A549 (cell line): Measurements from ENCODE around the gene TMEM232. TPM values are rescaled to one million over a fixed set of nuclear protein-coding genes. Genes with fewer than 3 reads are reported as not detected.

Source experiments
- ATAC-seq, 2 experiments: fragments of 200-7000 bp in 1 of 2; fragments of >200 bp in 1 of 2; cut with Nextera tagmentation in 1 of 2; cut with Tn5 transposase in 1 of 2; 3 replicates each; pipeline versions ENCODE4 v1.8.0 to v1.9.1; 2018 to 2020; ENCODE audit warnings: mild to moderate bottlenecking in 1 of 2, moderate library complexity in 1 of 2
- CTCF ChIA-PET: fragments of 300-600 bp; sonication (Branson Sonifier 250); formaldehyde crosslinking; extraction: SDS; loops from one replicate; lab custom pipeline; 2021; ENCODE audit warnings: antibody characterized with exemption, inconsistent platforms; lab: Yijun Ruan, JAX
- POLR2A ChIA-PET: fragments of 350-600 bp; formaldehyde crosslinking; extraction: SDS; loops from one replicate; lab custom pipeline; 2021; ENCODE audit warnings: antibody characterized with exemption, inconsistent platforms; lab: Yijun Ruan, JAX
- DNase-seq, 2 experiments: peaks; one replicate each; pipeline versions ENCODE4 v3.0.0 to v3.0.0-alpha.2; 2011 to 2016; ENCODE audit warnings: low read depth in 1 of 2, low spot score in 1 of 2
- FAIRE-seq: peaks from 2 replicates; lab custom pipeline; 2011; peaks lifted over from hg19 to GRCh38; lab: Jason Lieb, UNC
- H3K27ac ChIP-seq, 2 experiments: fragments of >200 bp; sonication (Bioruptor Twin); formaldehyde crosslinking; 3 replicates each; pipeline ENCODE4 v1.5.1; 2016 to 2017
- H3K4me1 ChIP-seq: fragments of >200 bp; sonication (Bioruptor Twin); formaldehyde crosslinking; 3 replicates; pipeline ENCODE4 v1.6.1; 2016
- H3K4me2 ChIP-seq: fragments of >200 bp; sonication (Bioruptor Twin); formaldehyde crosslinking; 3 replicates; pipeline ENCODE4 v1.6.1; 2016
- H3K4me3 ChIP-seq: fragments of >200 bp; sonication (Bioruptor Twin); formaldehyde crosslinking; 3 replicates; pipeline ENCODE4 v1.5.1; 2016
- H3K9me3 ChIP-seq: fragments of >200 bp; sonication (Bioruptor Twin); formaldehyde crosslinking; 3 replicates; pipeline ENCODE4 v1.6.1; 2016
- BHLHE40 ChIP-seq: IDR thresholded peaks from 2 replicates; pipeline ENCODE4 v1.6.1; 2012; ENCODE audit warnings: low read depth, low read length, inconsistent platforms
- CBX2 ChIP-seq: fragments of 200-600 bp; sonication (generic); IDR thresholded peaks from 2 replicates; pipeline ENCODE4 v1.6.1; 2016; ENCODE audit warnings: low read depth, mild to moderate bottlenecking, borderline replicate concordance
- CEBPB ChIP-seq, 2 experiments: fragments of >200 bp in 1 of 2; sonication (Bioruptor Twin) in 1 of 2; formaldehyde crosslinking in 1 of 2; IDR thresholded peaks; 2 replicates each; pipeline ENCODE4 v1.6.1; 2012 to 2016
- CHD2 ChIP-seq: fragments of 150-350 bp; IDR thresholded peaks from 2 replicates; pipeline ENCODE4 v1.6.1; 2014; ENCODE audit warnings: low read length; ENCODE audit not compliant: partially characterized antibody
- EHF ChIP-seq: fragments of 250-450 bp; sonication (Bioruptor Pico); IDR thresholded peaks from 2 replicates; pipeline ENCODE4 v1.5.0; 2020; ENCODE audit warnings: mild to moderate bottlenecking
- EP300 ChIP-seq, 2 experiments: fragments of >200 bp; sonication (Bioruptor Twin); formaldehyde crosslinking; IDR thresholded peaks; 2 replicates in 1 of 2; 3 replicates in 1 of 2; pipeline ENCODE4 v1.6.1; 2016 to 2017
- ESRRA ChIP-seq: fragments of 150-350 bp; IDR thresholded peaks from 2 replicates; pipeline ENCODE4 v1.6.1; 2014; ENCODE audit warnings: mild to moderate bottlenecking, low read length, borderline replicate concordance
- FOSB ChIP-seq: fragments of 250-450 bp; sonication (Bioruptor Pico); IDR thresholded peaks from 2 replicates; pipeline ENCODE4 v1.5.0; 2020; ENCODE audit warnings: mild to moderate bottlenecking, moderate library complexity
- FOSL2 ChIP-seq, 2 experiments: fragments of 450-650 bp in 1 of 2; fragments of >200 bp in 1 of 2; sonication (Bioruptor Twin) in 1 of 2; formaldehyde crosslinking; IDR thresholded peaks; 2 replicates each; pipeline versions ENCODE4 v1.5.0 to v1.6.1; 2016 to 2020; ENCODE audit warnings: mild to moderate bottlenecking in 1 of 2, moderate library complexity in 1 of 2
- HEYL ChIP-seq: fragments of 250-450 bp; sonication (Bioruptor Pico); IDR thresholded peaks from 2 replicates; pipeline ENCODE4 v1.8.0; 2021; ENCODE audit warnings: mild to moderate bottlenecking, moderate library complexity
- JUN ChIP-seq, 2 experiments: fragments of >200 bp; sonication (Bioruptor Twin); formaldehyde crosslinking; IDR thresholded peaks; 2 replicates in 1 of 2; 3 replicates in 1 of 2; pipeline ENCODE4 v1.6.1; 2016 to 2017
- KDM1A ChIP-seq: fragments of 200-600 bp; sonication (generic); IDR thresholded peaks from 2 replicates; pipeline ENCODE4 v1.6.1; 2016; ENCODE audit warnings: low read depth, mild to moderate bottlenecking
- MAZ ChIP-seq: fragments of 150-350 bp; IDR thresholded peaks from 2 replicates; pipeline ENCODE4 v1.6.1; 2014; ENCODE audit warnings: antibody characterized with exemption, low read depth, low read length, borderline replicate concordance
- NFE2L2 ChIP-seq: fragments of 150-350 bp; conservative IDR thresholded peaks from 2 replicates; pipeline ENCODE4 v1.6.1; 2014; ENCODE audit warnings: low read length
- NPAS2 ChIP-seq: fragments of 250-450 bp; sonication (Bioruptor Pico); IDR thresholded peaks from 2 replicates; pipeline ENCODE4 v1.8.0; 2022; ENCODE audit warnings: mild to moderate bottlenecking, moderate library complexity, borderline replicate concordance
- RFX5 ChIP-seq: fragments of 450-650 bp; IDR thresholded peaks from 2 replicates; pipeline ENCODE4 v1.7.1; 2014; ENCODE audit warnings: antibody characterized with exemption, mild to moderate bottlenecking, moderate library complexity
- ZFP36 ChIP-seq: fragments of 450-650 bp; IDR thresholded peaks from 2 replicates; pipeline ENCODE4 v1.6.1; 2014; ENCODE audit warnings: borderline replicate concordance; ENCODE audit not compliant: partially characterized antibody
- ZNF302 ChIP-seq: fragments of 250-450 bp; sonication (Bioruptor Pico); IDR thresholded peaks from 2 replicates; pipeline ENCODE4 v1.9.0; 2021; ENCODE audit warnings: inconsistent platforms, mild to moderate bottlenecking, moderate library complexity
- ZSCAN20 ChIP-seq: fragments of 250-450 bp; sonication (Bioruptor Pico); IDR thresholded peaks from 2 replicates; pipeline ENCODE4 v1.8.0; 2022; ENCODE audit warnings: mild to moderate bottlenecking, moderate library complexity
- WGBS: methylation state at CpG from one replicate; pipeline ENCODE4 v1.1.6; 2017; ENCODE audit errors: missing lambda C conversion rate; 5-methylcytosine and 5-hydroxymethylcytosine counted together
- polyA plus RNA-seq, 4 experiments: library from polyadenylated mRNA; depleted of rRNA in 3 of 4; stranded (reverse); fragments of >200 nt; fragmentation: RNase III in 1 of 4; extraction: RNeasy Plus Mini Kit Qiagen cat#74134 plus additional on column Dnase treatment in 1 of 4; gene quantifications; 2 replicates in 3 of 4; 3 replicates in 1 of 4; pipeline ENCODE4 v1.2.3, GENCODE V29; 2011 to 2017
- TF ChIP-seq, protein P1 (sequence below): fragments of 250-450 bp; sonication (Bioruptor Pico); IDR thresholded peaks from 2 replicates; pipeline ENCODE4 v1.5.0; 2021; ENCODE audit warnings: mild to moderate bottlenecking, moderate library complexity, borderline replicate concordance
- TF ChIP-seq, protein P2 (sequence below): fragments of 450-650 bp; IDR thresholded peaks from 2 replicates; pipeline ENCODE4 v1.6.1; 2014; ENCODE audit warnings: antibody characterized with exemption
- TF ChIP-seq, protein P3 (sequence below): fragments of >200 bp; sonication (Bioruptor Twin); formaldehyde crosslinking; IDR thresholded peaks from 3 replicates; pipeline ENCODE4 v1.5.1; 2016
- TF ChIP-seq, protein P4 (sequence below): fragments of 150-350 bp; IDR thresholded peaks from 2 replicates; pipeline ENCODE4 v1.6.1; 2014; ENCODE audit warnings: low read depth, mild to moderate bottlenecking, low read length
- TF ChIP-seq, protein P5 (sequence below): IDR thresholded peaks from 2 replicates; pipeline ENCODE4 v1.6.1; 2012

Gene TMEM232
- polyA plus RNA-seq, 2 of the 4 experiments (the other 2 are of a cell fraction), result 0.12 to 0.39 TPM

DNA sequence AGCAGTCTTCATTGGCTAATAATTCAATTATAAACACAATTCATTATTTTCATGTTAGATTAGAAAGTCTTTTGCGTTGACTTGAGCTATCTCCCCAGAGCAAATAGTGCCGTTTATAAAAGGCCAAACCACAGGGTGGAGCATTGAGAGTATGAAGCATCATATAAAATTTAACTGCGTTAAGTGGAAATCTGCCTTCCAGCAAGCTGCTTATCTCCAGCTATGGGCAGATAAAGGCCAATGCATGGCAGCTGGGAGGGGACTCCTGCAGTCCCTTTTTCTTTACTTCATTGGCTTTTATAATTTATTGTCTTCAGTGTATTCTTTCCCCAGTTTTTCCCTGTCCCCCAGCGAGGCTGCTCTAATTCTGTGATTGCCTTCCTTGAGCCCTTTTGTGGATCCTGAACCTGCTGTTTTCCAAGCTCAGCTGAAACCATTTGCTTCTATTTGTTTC, 113.7 kb downstream of the TMEM232 start:
- Histone ChIP-seq H3K9me3 (peaks cover 3% of the 10 kb centered on the region; the same call in 1 of the 3 replicates), H3K27ac (no peak overlapping the region), H3K4me3 (no peak overlapping the region), H3K4me1 (no peaks in the 10 kb centered on the region), H3K4me2 (no peak overlapping the region)
- DNase-seq (no peak), FAIRE-seq (no peak), ATAC-seq (no peak)
- TF ChIP-seq BHLHE40 (no peak), EHF (CRISPR knock-in tag) (no peak), CBX2 (no peak), JUN (IDR thresholded peaks at IDR 0.05) (no peak), ZFP36 (no peak), NPAS2 (CRISPR knock-in tag) (no peak), KDM1A (no peak), RFX5 (no peak), ZSCAN20 (CRISPR knock-in tag) (no peak)
- TF ChIP-seq, protein P1, sequence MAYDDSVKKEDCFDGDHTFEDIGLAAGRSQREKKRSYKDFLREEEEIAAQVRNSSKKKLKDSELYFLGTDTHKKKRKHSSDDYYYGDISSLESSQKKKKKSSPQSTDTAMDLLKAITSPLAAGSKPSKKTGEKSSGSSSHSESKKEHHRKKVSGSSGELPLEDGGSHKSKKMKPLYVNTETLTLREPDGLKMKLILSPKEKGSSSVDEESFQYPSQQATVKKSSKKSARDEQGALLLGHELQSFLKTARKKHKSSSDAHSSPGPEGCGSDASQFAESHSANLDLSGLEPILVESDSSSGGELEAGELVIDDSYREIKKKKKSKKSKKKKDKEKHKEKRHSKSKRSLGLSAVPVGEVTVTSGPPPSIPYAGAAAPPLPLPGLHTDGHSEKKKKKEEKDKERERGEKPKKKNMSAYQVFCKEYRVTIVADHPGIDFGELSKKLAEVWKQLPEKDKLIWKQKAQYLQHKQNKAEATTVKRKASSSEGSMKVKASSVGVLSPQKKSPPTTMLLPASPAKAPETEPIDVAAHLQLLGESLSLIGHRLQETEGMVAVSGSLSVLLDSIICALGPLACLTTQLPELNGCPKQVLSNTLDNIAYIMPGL, result no peak
- ChIA-PET CTCF (no interaction called here), POLR2A (no interaction called here)
- 22% methylated on average over 4 of the region's 4 CpGs for WGBS

DNA sequence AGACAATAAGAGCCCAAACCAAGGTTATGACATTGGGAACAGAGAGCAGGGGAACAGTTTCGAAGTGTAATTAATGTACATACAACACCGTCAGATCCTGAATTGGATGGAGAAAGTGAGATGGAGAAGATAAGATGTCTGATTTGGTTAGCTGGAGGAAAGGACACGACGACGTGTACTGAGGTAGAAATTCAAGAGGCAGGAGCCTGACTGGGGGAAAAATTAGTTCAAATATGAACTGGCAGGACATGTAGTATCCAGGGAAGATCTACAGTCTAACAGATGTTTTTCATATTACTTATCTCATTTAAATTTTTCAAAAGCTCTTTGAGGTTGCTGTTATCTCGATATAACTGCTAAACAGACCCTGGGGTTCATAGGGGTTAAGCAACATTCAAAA, 114.7 kb downstream of the TMEM232 start:
- H3K4me2 ChIP-seq, result no peak overlapping the region
- WGBS, result 15% methylated on average over 6 of the region's 6 CpGs
- TF ChIP-seq KDM1A, result no peak
- TF ChIP-seq CEBPB (IDR thresholded peaks at IDR 0.05), result no peak
- TF ChIP-seq, protein P2, sequence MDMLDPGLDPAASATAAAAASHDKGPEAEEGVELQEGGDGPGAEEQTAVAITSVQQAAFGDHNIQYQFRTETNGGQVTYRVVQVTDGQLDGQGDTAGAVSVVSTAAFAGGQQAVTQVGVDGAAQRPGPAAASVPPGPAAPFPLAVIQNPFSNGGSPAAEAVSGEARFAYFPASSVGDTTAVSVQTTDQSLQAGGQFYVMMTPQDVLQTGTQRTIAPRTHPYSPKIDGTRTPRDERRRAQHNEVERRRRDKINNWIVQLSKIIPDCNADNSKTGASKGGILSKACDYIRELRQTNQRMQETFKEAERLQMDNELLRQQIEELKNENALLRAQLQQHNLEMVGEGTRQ, result no peak
- TF ChIP-seq MAZ, result no peak
- TF ChIP-seq CHD2, result no peak
- no peak for TF ChIP-seq FOSB
- TF ChIP-seq, protein P3, sequence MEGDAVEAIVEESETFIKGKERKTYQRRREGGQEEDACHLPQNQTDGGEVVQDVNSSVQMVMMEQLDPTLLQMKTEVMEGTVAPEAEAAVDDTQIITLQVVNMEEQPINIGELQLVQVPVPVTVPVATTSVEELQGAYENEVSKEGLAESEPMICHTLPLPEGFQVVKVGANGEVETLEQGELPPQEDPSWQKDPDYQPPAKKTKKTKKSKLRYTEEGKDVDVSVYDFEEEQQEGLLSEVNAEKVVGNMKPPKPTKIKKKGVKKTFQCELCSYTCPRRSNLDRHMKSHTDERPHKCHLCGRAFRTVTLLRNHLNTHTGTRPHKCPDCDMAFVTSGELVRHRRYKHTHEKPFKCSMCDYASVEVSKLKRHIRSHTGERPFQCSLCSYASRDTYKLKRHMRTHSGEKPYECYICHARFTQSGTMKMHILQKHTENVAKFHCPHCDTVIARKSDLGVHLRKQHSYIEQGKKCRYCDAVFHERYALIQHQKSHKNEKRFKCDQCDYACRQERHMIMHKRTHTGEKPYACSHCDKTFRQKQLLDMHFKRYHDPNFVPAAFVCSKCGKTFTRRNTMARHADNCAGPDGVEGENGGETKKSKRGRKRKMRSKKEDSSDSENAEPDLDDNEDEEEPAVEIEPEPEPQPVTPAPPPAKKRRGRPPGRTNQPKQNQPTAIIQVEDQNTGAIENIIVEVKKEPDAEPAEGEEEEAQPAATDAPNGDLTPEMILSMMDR, result no peak
- no peak for TF ChIP-seq FOSL2 (IDR thresholded peaks at IDR 0.05)
- no peak for TF ChIP-seq FOSL2 (CRISPR knock-in tag; IDR thresholded peaks at IDR 0.05)
- no peak for TF ChIP-seq HEYL (CRISPR knock-in tag)
- no peak for TF ChIP-seq JUN (IDR thresholded peaks at IDR 0.05)
- TF ChIP-seq EP300 (IDR thresholded peaks at IDR 0.05), result no peak
- TF ChIP-seq ESRRA, result no peak
- TF ChIP-seq, protein P4, sequence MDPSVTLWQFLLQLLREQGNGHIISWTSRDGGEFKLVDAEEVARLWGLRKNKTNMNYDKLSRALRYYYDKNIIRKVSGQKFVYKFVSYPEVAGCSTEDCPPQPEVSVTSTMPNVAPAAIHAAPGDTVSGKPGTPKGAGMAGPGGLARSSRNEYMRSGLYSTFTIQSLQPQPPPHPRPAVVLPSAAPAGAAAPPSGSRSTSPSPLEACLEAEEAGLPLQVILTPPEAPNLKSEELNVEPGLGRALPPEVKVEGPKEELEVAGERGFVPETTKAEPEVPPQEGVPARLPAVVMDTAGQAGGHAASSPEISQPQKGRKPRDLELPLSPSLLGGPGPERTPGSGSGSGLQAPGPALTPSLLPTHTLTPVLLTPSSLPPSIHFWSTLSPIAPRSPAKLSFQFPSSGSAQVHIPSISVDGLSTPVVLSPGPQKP, result no peak
- TF ChIP-seq ZNF302 (CRISPR knock-in tag), result no peak
- no peak for TF ChIP-seq NFE2L2
- TF ChIP-seq, protein P5, sequence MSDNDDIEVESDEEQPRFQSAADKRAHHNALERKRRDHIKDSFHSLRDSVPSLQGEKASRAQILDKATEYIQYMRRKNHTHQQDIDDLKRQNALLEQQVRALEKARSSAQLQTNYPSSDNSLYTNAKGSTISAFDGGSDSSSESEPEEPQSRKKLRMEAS, result no peak
- TF ChIP-seq, all 56 proteins: peak for 0
- Histone ChIP-seq H3K9me3 (peaks cover 3% of the 10 kb centered on the region; the same call in 1 of the 3 replicates), H3K4me3 (no peak overlapping the region), H3K27ac (no peak overlapping the region), H3K4me1 (no peaks in the 10 kb centered on the region)
- DNase-seq (no peak), FAIRE-seq (no peak), ATAC-seq (no peak)
- CTCF ChIA-PET, result no interaction called here
- POLR2A ChIA-PET, result no interaction called here
